HepG2 (cell line): Measurements from ENCODE around the gene PRDM7. TPM values are rescaled to one million over a fixed set of nuclear protein-coding genes. Genes with fewer than 3 reads are reported as not detected.

Experiments used
- BHLHE40 ChIP-seq: IDR thresholded peaks from 2 replicates; pipeline ENCODE4 v1.6.1; 2011; ENCODE audit warnings: low read length, improper control_type of control experiment
- FOXM1 ChIP-seq: sonication (generic); formaldehyde crosslinking; IDR thresholded peaks from 2 replicates; pipeline ENCODE4 v1.5.0; 2020; ENCODE audit warnings: missing genetic modification reagents
- HDAC1 ChIP-seq: sonication (generic); formaldehyde crosslinking; IDR thresholded peaks from 2 replicates; pipeline ENCODE4 v1.5.1; 2020; ENCODE audit warnings: mild to moderate bottlenecking, missing genetic modification reagents
- HHEX ChIP-seq: IDR thresholded peaks from 2 replicates; pipeline ENCODE4 v1.6.1; 2016; ENCODE audit warnings: control low read depth
- HOXA9 ChIP-seq: sonication (generic); formaldehyde crosslinking; IDR thresholded peaks from 2 replicates; pipeline ENCODE4 v1.8.1; 2022; ENCODE audit warnings: missing genetic modification reagents, mild to moderate bottlenecking, moderate library complexity, borderline replicate concordance
- JUND ChIP-seq: sonication (generic); formaldehyde crosslinking; IDR thresholded peaks from 2 replicates; pipeline ENCODE4 v1.8.0; 2022; ENCODE audit warnings: mild to moderate bottlenecking, missing genetic modification reagents
- MAFF ChIP-seq: IDR thresholded peaks from 2 replicates; pipeline ENCODE4 v1.6.1; 2011; ENCODE audit warnings: low read depth, low read length, improper control_type of control experiment
- MEF2D ChIP-seq: sonication (generic); formaldehyde crosslinking; IDR thresholded peaks from 2 replicates; pipeline ENCODE4 v1.5.1; 2020; ENCODE audit warnings: mild to moderate bottlenecking, missing genetic modification reagents
- NFKBIZ ChIP-seq: IDR thresholded peaks from 2 replicates; pipeline ENCODE4 v1.6.1; 2018; ENCODE audit warnings: missing genetic modification reagents, missing compliant biosample characterization
- PITX1 ChIP-seq: sonication (generic); formaldehyde crosslinking; IDR thresholded peaks from 2 replicates; pipeline ENCODE4 v1.5.1; 2020; ENCODE audit warnings: mild to moderate bottlenecking, missing genetic modification reagents
- POLR2A ChIP-seq, 2 experiments: IDR thresholded peaks; 2 replicates each; pipeline ENCODE4 v1.6.1; 2011; ENCODE audit warnings: low read depth in 2 of 2, low read length in 2 of 2, mild to moderate bottlenecking in 1 of 2, moderate library complexity in 1 of 2; ENCODE audit not compliant: insufficient read depth in 1 of 2
- SAFB2 ChIP-seq: sonication (generic); formaldehyde crosslinking; IDR thresholded peaks from 2 replicates; pipeline ENCODE4 v1.5.1; 2020; ENCODE audit warnings: missing genetic modification reagents, low read depth, mild to moderate bottlenecking, borderline replicate concordance
- SNAI1 ChIP-seq: sonication (generic); formaldehyde crosslinking; IDR thresholded peaks from 2 replicates; pipeline ENCODE4 v1.5.0; 2020; ENCODE audit warnings: mild to moderate bottlenecking, missing genetic modification reagents, borderline replicate concordance
- ZFAT ChIP-seq: sonication (generic); formaldehyde crosslinking; conservative IDR thresholded peaks from 2 replicates; pipeline ENCODE4 v1.8.1; 2023; ENCODE audit warnings: missing genetic modification reagents, inconsistent platforms
- ZNF232 ChIP-seq: sonication (generic); formaldehyde crosslinking; IDR thresholded peaks from 2 replicates; pipeline ENCODE4 v1.4.0; 2020; ENCODE audit warnings: missing genetic modification reagents, borderline replicate concordance
- ZNF3 ChIP-seq: IDR thresholded peaks from 2 replicates; pipeline ENCODE4 v1.7.0; 2017; ENCODE audit warnings: inconsistent platforms
- ZNF354B ChIP-seq: sonication (generic); formaldehyde crosslinking; IDR thresholded peaks from 2 replicates; pipeline ENCODE4 v1.8.0; 2022; ENCODE audit warnings: mild to moderate bottlenecking, missing genetic modification reagents
- ZNF703 ChIP-seq: sonication (generic); formaldehyde crosslinking; IDR thresholded peaks from 2 replicates; pipeline ENCODE4 v1.5.1; 2020; ENCODE audit warnings: missing genetic modification reagents, mild to moderate bottlenecking, moderate library complexity, borderline replicate concordance
- ZNF766 ChIP-seq: sonication (generic); formaldehyde crosslinking; IDR thresholded peaks from 2 replicates; pipeline ENCODE4 v1.5.0; 2020; ENCODE audit warnings: missing genetic modification reagents, borderline replicate concordance
- ZNF777 ChIP-seq: sonication (generic); formaldehyde crosslinking; IDR thresholded peaks from 2 replicates; pipeline ENCODE4 v1.4.0; 2020; ENCODE audit warnings: missing genetic modification reagents
- polyA plus RNA-seq, 8 experiments: library from polyadenylated mRNA; depleted of rRNA in 3 of 8; stranded (reverse) in 7 of 8; unstranded in 1 of 8; fragments of >200 nt; fragmentation: Illumina TruSeq in 4 of 8; extraction: Trizol in 4 of 8; gene quantifications; 2 replicates each; pipeline versions ENCODE4 v1.2.1 to v1.2.3, GENCODE V29; 2011 to 2016; ENCODE audit warnings: low read depth in 4 of 8, missing spikeins in 1 of 8, mixed read lengths in 1 of 8; ENCODE audit not compliant: insufficient read depth in 1 of 8
- total RNA-seq, 5 experiments: library from RNA; depleted of rRNA; stranded (reverse); fragments of >200 nt; fragmentation: Illumina TruSeq; extraction: Trizol; gene quantifications; 2 replicates each; pipeline ENCODE4 v1.2.3, GENCODE V29; 2016; ENCODE audit warnings: low read depth in 1 of 5
- TF ChIP-seq, protein P1 (sequence below): IDR thresholded peaks from 2 replicates; pipeline ENCODE4 v1.6.1; 2016
- TF ChIP-seq, protein P2 (sequence below): sonication (generic); formaldehyde crosslinking; IDR thresholded peaks from 2 replicates; pipeline ENCODE4 v1.8.0; 2022; ENCODE audit warnings: low read depth, missing genetic modification reagents
- TF ChIP-seq, protein P3 (sequence below): fragments of 450-650 bp; IDR thresholded peaks from 2 replicates; pipeline ENCODE4 v1.6.1; 2016
- TF ChIP-seq, protein P4 (sequence below): sonication (generic); formaldehyde crosslinking; IDR thresholded peaks from 2 replicates; pipeline ENCODE4 v1.5.1; 2020; ENCODE audit warnings: mild to moderate bottlenecking, missing genetic modification reagents, moderate library complexity
- TF ChIP-seq, protein P5 (sequence below): sonication (generic); formaldehyde crosslinking; IDR thresholded peaks from 2 replicates; pipeline ENCODE4 v1.4.0; 2020; ENCODE audit warnings: mild to moderate bottlenecking, missing genetic modification reagents
- TF ChIP-seq, protein P6 (sequence below): IDR thresholded peaks from 2 replicates; pipeline ENCODE4 v1.6.1; 2016; ENCODE audit warnings: missing genetic modification reagents, missing compliant biosample characterization

PRDM7 gene
- total and polyA plus RNA-seq, 2 of the 13 experiments (the other 11 are each of a cell fraction or from before 2014, with no cell fraction given): not detected

DNA sequence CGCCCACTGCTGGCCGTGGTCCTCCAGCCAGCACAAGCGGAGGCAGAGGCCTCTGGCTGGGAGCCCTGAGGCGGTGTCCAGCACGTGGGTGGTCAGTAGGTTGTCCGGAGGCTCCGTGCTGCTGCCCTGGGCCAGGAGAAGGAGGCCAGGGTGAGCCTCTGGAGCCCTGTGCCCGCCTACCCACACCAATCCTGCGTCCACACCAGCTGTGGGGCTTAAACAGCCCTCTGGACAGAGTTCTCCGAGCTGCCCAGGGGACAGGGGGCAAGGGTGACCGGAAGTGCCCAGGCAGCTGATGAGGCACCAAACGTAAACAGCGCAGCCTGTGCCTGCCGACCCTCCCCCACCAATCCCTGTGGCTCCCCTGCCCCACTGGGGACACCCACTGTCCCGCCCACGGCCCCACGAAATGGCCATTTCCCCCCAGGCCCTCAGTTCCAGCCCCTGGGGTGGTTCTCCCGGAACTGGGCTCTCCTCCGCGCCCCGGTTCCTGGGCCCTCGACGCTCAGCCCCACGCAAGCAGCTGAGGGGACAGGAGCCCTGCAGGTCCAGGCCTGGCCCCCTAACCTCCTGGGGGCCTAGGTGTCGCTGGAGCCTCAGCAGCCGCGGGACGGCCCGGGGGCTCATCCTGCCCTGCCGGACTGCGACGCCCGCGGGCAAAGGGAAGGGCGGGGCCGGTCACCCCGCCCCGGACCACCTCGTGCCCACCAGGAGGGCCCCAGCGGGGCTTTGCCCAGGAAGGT, 30.0 kb downstream of the PRDM7 start (continued):
- TF ChIP-seq PITX1 (CRISPR knock-in tag): peak; percentile 81
- TF ChIP-seq JUND (CRISPR knock-in tag): no peak
- 0 out of 2 replicates have a peak, but pooled peaks have one; percentile 33 for TF ChIP-seq HHEX (CRISPR knock-in tag)
- TF ChIP-seq, protein P1, sequence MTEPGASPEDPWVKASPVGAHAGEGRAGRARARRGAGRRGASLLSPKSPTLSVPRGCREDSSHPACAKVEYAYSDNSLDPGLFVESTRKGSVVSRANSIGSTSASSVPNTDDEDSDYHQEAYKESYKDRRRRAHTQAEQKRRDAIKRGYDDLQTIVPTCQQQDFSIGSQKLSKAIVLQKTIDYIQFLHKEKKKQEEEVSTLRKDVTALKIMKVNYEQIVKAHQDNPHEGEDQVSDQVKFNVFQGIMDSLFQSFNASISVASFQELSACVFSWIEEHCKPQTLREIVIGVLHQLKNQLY (CRISPR knock-in tag): no peak
- peak; percentile 93; the same call in 1 of the 2 replicates for TF ChIP-seq ZNF232 (CRISPR knock-in tag)
- TF ChIP-seq, protein P2, sequence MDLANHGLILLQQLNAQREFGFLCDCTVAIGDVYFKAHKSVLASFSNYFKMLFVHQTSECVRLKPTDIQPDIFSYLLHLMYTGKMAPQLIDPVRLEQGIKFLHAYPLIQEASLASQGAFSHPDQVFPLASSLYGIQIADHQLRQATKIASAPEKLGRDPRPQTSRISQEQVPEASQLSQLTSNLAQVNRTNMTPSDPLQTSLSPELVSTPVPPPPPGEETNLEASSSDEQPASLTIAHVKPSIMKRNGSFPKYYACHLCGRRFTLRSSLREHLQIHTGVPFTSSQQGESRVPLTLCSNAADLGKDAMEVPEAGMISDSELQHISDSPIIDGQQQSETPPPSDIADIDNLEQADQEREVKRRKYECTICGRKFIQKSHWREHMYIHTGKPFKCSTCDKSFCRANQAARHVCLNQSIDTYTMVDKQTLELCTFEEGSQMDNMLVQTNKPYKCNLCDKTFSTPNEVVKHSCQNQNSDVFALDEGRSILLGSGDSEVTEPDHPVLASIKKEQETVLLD (CRISPR knock-in tag): peak; percentile 30; the same call in 1 of the 2 replicates
- TF ChIP-seq ZNF703: peak; percentile 50; the same call in 1 of the 2 replicates
- 0 out of 2 replicates have a peak, but pooled peaks have one; percentile 36 for TF ChIP-seq SNAI1 (CRISPR knock-in tag)
- TF ChIP-seq POLR2A (IDR thresholded peaks at IDR 0.05; ENCODE audit: insufficient read depth in 1 of 2, low read depth in 2 of 2, low read length in 2 of 2): peak; percentile 26 to 79; a peak in 3 of 4 replicates
- TF ChIP-seq, protein P3, sequence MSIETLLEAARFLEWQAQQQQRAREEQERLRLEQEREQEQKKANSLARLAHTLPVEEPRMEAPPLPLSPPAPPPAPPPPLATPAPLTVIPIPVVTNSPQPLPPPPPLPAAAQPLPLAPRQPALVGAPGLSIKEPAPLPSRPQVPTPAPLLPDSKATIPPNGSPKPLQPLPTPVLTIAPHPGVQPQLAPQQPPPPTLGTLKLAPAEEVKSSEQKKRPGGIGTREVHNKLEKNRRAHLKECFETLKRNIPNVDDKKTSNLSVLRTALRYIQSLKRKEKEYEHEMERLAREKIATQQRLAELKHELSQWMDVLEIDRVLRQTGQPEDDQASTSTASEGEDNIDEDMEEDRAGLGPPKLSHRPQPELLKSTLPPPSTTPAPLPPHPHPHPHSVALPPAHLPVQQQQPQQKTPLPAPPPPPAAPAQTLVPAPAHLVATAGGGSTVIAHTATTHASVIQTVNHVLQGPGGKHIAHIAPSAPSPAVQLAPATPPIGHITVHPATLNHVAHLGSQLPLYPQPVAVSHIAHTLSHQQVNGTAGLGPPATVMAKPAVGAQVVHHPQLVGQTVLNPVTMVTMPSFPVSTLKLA: 0 out of 2 replicates have a peak, but pooled peaks have one; percentile 4
- peak; percentile 57; the same call in 1 of the 2 replicates for TF ChIP-seq HDAC1 (CRISPR knock-in tag)
- TF ChIP-seq ZNF777 (CRISPR knock-in tag): peak; percentile 32; the same call in 1 of the 2 replicates
- peak; percentile 94 for TF ChIP-seq MEF2D
- TF ChIP-seq ZNF766: peak; percentile 71; the same call in 1 of the 2 replicates
- no peak for TF ChIP-seq ZNF354B (CRISPR knock-in tag)
- TF ChIP-seq, protein P4, sequence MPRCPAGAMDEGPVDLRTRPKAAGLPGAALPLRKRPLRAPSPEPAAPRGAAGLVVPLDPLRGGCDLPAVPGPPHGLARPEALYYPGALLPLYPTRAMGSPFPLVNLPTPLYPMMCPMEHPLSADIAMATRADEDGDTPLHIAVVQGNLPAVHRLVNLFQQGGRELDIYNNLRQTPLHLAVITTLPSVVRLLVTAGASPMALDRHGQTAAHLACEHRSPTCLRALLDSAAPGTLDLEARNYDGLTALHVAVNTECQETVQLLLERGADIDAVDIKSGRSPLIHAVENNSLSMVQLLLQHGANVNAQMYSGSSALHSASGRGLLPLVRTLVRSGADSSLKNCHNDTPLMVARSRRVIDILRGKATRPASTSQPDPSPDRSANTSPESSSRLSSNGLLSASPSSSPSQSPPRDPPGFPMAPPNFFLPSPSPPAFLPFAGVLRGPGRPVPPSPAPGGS: peak; percentile 66
- no peak for TF ChIP-seq MAFF
- TF ChIP-seq, protein P5, sequence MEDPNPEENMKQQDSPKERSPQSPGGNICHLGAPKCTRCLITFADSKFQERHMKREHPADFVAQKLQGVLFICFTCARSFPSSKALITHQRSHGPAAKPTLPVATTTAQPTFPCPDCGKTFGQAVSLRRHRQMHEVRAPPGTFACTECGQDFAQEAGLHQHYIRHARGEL (CRISPR knock-in tag): peak; percentile 81
- TF ChIP-seq BHLHE40: no peak; the same call in 1 of the 2 replicates
- TF ChIP-seq, protein P6, sequence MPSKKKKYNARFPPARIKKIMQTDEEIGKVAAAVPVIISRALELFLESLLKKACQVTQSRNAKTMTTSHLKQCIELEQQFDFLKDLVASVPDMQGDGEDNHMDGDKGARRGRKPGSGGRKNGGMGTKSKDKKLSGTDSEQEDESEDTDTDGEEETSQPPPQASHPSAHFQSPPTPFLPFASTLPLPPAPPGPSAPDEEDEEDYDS (CRISPR knock-in tag): peak; percentile 60; the same call in 1 of the 2 replicates
- 0 out of 2 replicates have a peak, but pooled peaks have one; percentile 60 for TF ChIP-seq HOXA9
- 0 out of 2 replicates have a peak, but pooled peaks have one; percentile 32 for TF ChIP-seq SAFB2 (CRISPR knock-in tag)
- TF ChIP-seq ZFAT (CRISPR knock-in tag): no peak
- no peak for TF ChIP-seq ZNF3
- no peak for TF ChIP-seq FOXM1 (CRISPR knock-in tag)
- no peak; the same call in 1 of the 2 replicates for TF ChIP-seq NFKBIZ (CRISPR knock-in tag)
